Measurements from ENCODE around the gene SLC25A3. TPM values are rescaled to one million over a fixed set of nuclear protein-coding genes. Genes with fewer than 3 reads are reported as not detected.

Gene SLC25A3
- total RNA-seq, 4 donors from 2014 or later, result 371 to 467 (median 424) TPM

GRCh38 chr12:98653866-98654493 lies 60.5 kb downstream of the SLC25A3 start:
- 94 to 95% methylated on average over 1 of the region's 1 CpG for WGBS, 2 donors
- intact Hi-C loops (cut with DNase I; ENCODE audit: low total_unique reads), result loop anchor here (5.0 kb wide), 1 partner anchor 87 kb away; no protein-coding TSS in a partner anchor
- no peak for DNase-seq (ENCODE audit: low spot score in 2 of 2)
- H3K4me3 ChIP-seq (ENCODE audit: low read depth, poor library complexity, severe bottlenecking), result no peak overlapping the region
- TF ChIP-seq POLR2A (IDR thresholded peaks at IDR 0.05) (no peak), CTCF (IDR thresholded peaks at IDR 0.05) (no peak)

Other genes with a start within 250 kb of the SLC25A3 start
- 10 to 100 TPM; 43.1 to 62.9 (median 54.8) TPM for gene TMPO, start 78.1 kb upstream of the SLC25A3 start, total RNA-seq
- gene IKBIP, start 51.1 kb downstream of the SLC25A3 start, total RNA-seq, result 1 to 10 TPM in 3 of 4 donors, under 1 TPM in 1; 0.42 to 5.3 (median 3.2) TPM
- 1 to 10 TPM; 5.7 to 8.5 (median 6.5) TPM for gene APAF1, start 51.6 kb downstream of the SLC25A3 start, total RNA-seq